ENCODE data around the gene ACBD4.

Gene ACBD4

DNA sequence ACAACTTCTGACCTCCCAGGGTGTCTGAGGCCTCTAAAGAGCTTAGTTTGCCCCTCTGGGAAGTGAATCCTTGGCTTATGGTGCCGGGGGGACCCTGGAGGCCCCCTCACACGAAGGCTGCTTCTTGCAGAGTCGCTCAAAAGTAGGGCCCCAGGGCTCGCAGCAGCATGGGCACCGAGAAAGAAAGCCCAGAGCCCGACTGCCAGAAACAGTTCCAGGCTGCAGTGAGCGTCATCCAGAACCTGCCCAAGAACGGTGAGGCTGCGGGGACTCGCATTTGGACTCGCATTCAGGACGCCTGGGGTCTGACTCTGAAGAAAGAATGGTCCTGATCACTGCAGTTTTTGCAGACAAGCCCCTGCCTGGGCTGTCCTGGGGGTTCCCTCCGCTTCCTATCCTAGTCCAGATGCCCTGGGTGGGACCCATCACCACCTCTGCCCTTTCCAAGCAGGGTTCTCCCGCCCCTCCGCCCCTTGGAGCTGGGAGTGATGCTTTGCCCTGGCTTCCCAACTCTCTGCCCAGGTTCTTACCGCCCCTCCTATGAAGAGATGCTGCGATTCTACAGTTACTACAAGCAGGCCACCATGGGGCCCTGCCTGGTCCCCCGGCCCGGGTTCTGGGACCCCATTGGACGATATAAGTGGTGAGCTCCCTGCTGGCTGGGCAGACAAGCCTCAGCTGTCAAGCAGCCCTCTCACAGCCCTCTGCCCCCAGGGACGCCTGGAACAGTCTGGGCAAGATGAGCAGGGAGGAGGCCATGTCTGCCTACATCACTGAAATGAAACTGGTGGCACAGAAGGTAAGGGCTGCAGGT, 698 bp downstream of the ACBD4 start:
- Histone ChIP-seq H3K9me3 (no peaks in the 10 kb centered on the region), H3K4me3 (ENCODE audit: low read depth in 1 of 2, low read length in 1 of 2) (peak overlapping the region; percentile 63), H3K27ac (peak overlapping the region; percentile 62), H3K4me1 (ENCODE audit: control insufficient read depth in 1 of 2, insufficient read depth in 1 of 2, low read depth in 1 of 2, low read length in 1 of 2) (peaks cover 24 to 29% of the 10 kb centered on the region in 2 experiments), H3K27me3 (peaks cover 2% of the 10 kb centered on the region), H3K36me3 (no peaks in the 10 kb centered on the region)
- TF ChIP-seq, protein P1, sequence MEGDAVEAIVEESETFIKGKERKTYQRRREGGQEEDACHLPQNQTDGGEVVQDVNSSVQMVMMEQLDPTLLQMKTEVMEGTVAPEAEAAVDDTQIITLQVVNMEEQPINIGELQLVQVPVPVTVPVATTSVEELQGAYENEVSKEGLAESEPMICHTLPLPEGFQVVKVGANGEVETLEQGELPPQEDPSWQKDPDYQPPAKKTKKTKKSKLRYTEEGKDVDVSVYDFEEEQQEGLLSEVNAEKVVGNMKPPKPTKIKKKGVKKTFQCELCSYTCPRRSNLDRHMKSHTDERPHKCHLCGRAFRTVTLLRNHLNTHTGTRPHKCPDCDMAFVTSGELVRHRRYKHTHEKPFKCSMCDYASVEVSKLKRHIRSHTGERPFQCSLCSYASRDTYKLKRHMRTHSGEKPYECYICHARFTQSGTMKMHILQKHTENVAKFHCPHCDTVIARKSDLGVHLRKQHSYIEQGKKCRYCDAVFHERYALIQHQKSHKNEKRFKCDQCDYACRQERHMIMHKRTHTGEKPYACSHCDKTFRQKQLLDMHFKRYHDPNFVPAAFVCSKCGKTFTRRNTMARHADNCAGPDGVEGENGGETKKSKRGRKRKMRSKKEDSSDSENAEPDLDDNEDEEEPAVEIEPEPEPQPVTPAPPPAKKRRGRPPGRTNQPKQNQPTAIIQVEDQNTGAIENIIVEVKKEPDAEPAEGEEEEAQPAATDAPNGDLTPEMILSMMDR (IDR thresholded peaks at IDR 0.05), result no peak

GRCh38 chr17:45136846-45137560, 1.5 kb downstream of the ACBD4 start:
- H3K27ac ChIP-seq, result no peak overlapping the region

DNA sequence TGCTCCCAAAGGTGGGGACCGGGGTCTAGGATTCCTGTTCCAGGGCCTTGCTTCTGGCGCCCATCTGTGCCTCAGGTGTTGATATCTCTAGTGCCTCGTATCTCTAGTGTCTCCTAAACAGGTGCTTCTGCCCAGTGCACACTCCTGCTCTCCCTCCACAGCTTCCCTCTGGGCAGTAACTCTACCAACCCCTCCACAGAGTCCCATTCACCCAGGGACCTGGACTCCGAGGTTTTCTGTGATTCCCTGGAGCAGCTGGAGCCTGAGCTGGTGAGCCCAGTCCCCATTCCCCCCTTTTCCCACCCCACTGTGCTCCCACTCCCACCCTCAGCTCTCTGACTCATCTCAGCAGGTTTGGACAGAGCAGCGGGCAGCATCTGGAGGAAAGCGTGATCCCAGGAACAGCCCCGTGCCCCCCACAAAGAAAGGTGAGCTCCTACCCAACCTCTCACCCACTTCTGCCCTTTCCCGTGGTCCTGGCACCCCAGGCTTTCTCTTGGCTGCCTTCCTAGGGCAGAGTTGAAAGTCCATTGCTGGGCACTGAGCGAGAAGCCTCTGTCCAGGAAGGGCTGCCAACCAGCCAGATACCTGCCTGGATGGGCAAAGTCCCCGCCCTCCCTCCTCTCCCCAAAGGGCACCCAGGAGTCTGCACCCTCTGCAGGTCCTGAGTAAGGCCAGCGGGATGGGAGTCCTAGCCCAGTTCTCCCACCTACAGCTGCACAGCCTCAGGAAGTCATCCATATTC, 2.2 kb downstream of the ACBD4 start:
- no peaks in the 10 kb centered on the region for H3K36me3 ChIP-seq
- peaks cover 14 to 21% of the 10 kb centered on the region in 2 experiments for H3K4me1 ChIP-seq (ENCODE audit: control insufficient read depth in 1 of 2, insufficient read depth in 1 of 2, low read depth in 1 of 2, low read length in 1 of 2)
- no peaks in the 10 kb centered on the region for H3K27me3 ChIP-seq
- TF ChIP-seq, protein P1 (IDR thresholded peaks at IDR 0.05), result no peak
- no peaks in the 10 kb centered on the region for H3K9me3 ChIP-seq
- no peak overlapping the region for H3K4me3 ChIP-seq (ENCODE audit: low read depth in 1 of 2, low read length in 1 of 2)
- no peak overlapping the region for H3K27ac ChIP-seq

More at GRCh38 chr17:45136846-45137560, 1.5 kb downstream of the ACBD4 start:
- no peaks in the 10 kb centered on the region for H3K9me3 ChIP-seq
- H3K4me3 ChIP-seq (ENCODE audit: low read depth in 1 of 2, low read length in 1 of 2), result no peak overlapping the region
- H3K4me1 ChIP-seq (ENCODE audit: control insufficient read depth in 1 of 2, insufficient read depth in 1 of 2, low read depth in 1 of 2, low read length in 1 of 2), result peaks cover 17 to 23% of the 10 kb centered on the region in 2 experiments
- H3K36me3 ChIP-seq, result no peaks in the 10 kb centered on the region
- H3K27me3 ChIP-seq, result no peaks in the 10 kb centered on the region
- TF ChIP-seq, protein P1 (IDR thresholded peaks at IDR 0.05), result no peak

GRCh38 chr17:45138911-45139532, 3.5 kb downstream of the ACBD4 start:
- no peaks in the 10 kb centered on the region for H3K36me3 ChIP-seq
- TF ChIP-seq, protein P1 (IDR thresholded peaks at IDR 0.05), result no peak
- H3K27ac ChIP-seq, result no peak overlapping the region
- peaks cover 11 to 24% of the 10 kb centered on the region in 2 experiments for H3K4me1 ChIP-seq (ENCODE audit: control insufficient read depth in 1 of 2, insufficient read depth in 1 of 2, low read depth in 1 of 2, low read length in 1 of 2)
- no peak overlapping the region for H3K4me3 ChIP-seq (ENCODE audit: low read depth in 1 of 2, low read length in 1 of 2)
- peaks cover 5% of the 10 kb centered on the region for H3K27me3 ChIP-seq
- no peaks in the 10 kb centered on the region for H3K9me3 ChIP-seq

- H3K4me1 ChIP-seq (ENCODE audit: control insufficient read depth in 1 of 2, insufficient read depth in 1 of 2, low read depth in 1 of 2, low read length in 1 of 2), result peaks cover 12 to 29% of the 10 kb centered on the region in 2 experiments
- H3K9me3 ChIP-seq, result no peaks in the 10 kb centered on the region
- H3K27ac ChIP-seq, result no peak overlapping the region
- no peak overlapping the region for H3K4me3 ChIP-seq (ENCODE audit: low read depth in 1 of 2, low read length in 1 of 2)
- peaks cover 10% of the 10 kb centered on the region for H3K27me3 ChIP-seq
- TF ChIP-seq, protein P1 (IDR thresholded peaks at IDR 0.05), result no peak
- no peaks in the 10 kb centered on the region for H3K36me3 ChIP-seq
Observed at GRCh38 chr17:45139533-45139920, 4.0 kb downstream of the ACBD4 start.

All from neutrophil (primary cell).